Measurements from ENCODE around the gene MED26. TPM values are rescaled to one million over a fixed set of nuclear protein-coding genes. Genes with fewer than 3 reads are reported as not detected.

The MED26 gene
- total and polyA plus RNA-seq, 9 of the 15 experiments (the other 6 are each of a cell fraction or from before 2014, with no cell fraction given): 0.71 to 15.1 (median 6.2) TPM

DNA sequence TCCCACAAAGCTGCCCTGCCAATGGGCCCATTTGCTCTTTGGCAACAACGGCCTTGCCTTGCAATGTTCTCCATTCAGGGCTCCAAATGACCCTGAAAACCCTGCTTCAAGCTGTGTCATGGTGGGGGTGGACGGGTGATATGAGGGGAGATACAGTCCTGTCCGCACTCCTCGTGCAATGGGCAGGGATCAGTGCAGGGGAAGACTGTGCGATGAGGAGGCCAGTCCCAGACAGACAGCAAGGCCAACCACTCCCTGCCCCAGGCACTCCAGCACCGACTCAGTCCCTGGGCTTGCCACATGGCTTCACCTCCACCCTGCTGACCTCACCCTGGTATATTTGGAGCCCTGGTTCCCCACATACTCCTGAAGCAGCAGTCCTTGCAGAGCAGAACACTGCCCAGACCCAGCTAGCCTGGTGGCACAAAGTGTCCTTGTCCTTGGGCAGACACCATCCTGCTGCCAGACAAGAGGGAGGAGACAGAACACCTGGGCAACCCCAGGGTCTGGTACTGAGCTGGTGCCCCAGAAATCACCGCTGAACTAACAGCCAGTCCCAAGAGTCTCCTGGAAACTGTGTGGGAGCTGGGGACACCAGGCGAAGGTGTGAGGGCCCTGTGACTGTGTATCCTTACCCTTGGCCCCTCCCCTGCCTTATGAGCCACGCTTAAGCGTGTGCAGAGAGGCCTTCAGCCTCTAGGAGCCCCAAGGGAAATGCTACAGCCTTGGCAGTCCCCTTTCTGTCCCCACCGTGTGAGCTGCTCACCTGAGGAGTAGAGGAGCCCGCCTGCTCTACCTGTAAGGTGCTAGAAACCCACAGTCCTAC lies 46.6 kb downstream of the MED26 start (continued):
- peak; percentile 44; the same call in 1 of the 2 replicates for TF ChIP-seq CEBPB (tag; IDR thresholded peaks at IDR 0.05)
- TF ChIP-seq RBM25 (IDR thresholded peaks at IDR 0.05; ENCODE audit: low read depth, low read length, severe bottlenecking): no peak
- TF ChIP-seq ZNF253 (CRISPR knock-in tag; conservative IDR thresholded peaks at IDR 0.05): no peak
- no peak for TF ChIP-seq TEAD1 (CRISPR knock-in tag; IDR thresholded peaks at IDR 0.05)
- no peak for TF ChIP-seq BMI1 (IDR thresholded peaks at IDR 0.05; ENCODE audit: low read length)
- TF ChIP-seq ARID1B (IDR thresholded peaks at IDR 0.05): peak; percentile 59
- peak; percentile 76; the same call in 1 of the 2 replicates for TF ChIP-seq L3MBTL2 (IDR thresholded peaks at IDR 0.05)
- peak; percentile 65; the same call in 1 of the 2 replicates for TF ChIP-seq MYC (IDR thresholded peaks at IDR 0.05; ENCODE audit: low read depth, low read length)
- no peak for TF ChIP-seq MYC (CRISPR knock-in tag; IDR thresholded peaks at IDR 0.05; ENCODE audit: borderline replicate concordance, low read depth)
- no peak for TF ChIP-seq ZNF3 (CRISPR knock-in tag; IDR thresholded peaks at IDR 0.05)
- no peak for TF ChIP-seq GABPB2 (CRISPR knock-in tag; conservative IDR thresholded peaks at IDR 0.05)
- 0 out of 4 replicates have a peak, but pooled peaks of 1 of the 2 experiments have one; percentile 3 for TF ChIP-seq RCOR1 (IDR thresholded peaks at IDR 0.05; ENCODE audit: borderline replicate concordance in 1 of 2, low read depth in 2 of 2, low read length in 2 of 2)
- no peak for TF ChIP-seq HNRNPLL (IDR thresholded peaks at IDR 0.05; ENCODE audit: low read depth, low read length, poor library complexity, severe bottlenecking)
- TF ChIP-seq, protein P1, sequence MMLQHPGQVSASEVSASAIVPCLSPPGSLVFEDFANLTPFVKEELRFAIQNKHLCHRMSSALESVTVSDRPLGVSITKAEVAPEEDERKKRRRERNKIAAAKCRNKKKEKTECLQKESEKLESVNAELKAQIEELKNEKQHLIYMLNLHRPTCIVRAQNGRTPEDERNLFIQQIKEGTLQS (IDR thresholded peaks at IDR 0.05): 0 out of 2 replicates have a peak, but pooled peaks have one; percentile 10
- TF ChIP-seq, protein P1 (CRISPR knock-in tag; conservative IDR thresholded peaks at IDR 0.05): no peak
- TF ChIP-seq NR2C2 (CRISPR knock-in tag; IDR thresholded peaks at IDR 0.05): no peak
- TF ChIP-seq NR2C2 (tag; IDR thresholded peaks at IDR 0.05): peak; percentile 62
- peak; percentile 46 for TF ChIP-seq MEIS2 (IDR thresholded peaks at IDR 0.05; ENCODE audit: partially characterized antibody)
- TF ChIP-seq NFIC (IDR thresholded peaks at IDR 0.05): 0 out of 2 replicates have a peak, but pooled peaks have one; percentile 29
- peak; percentile 44; the same call in 1 of the 2 replicates for TF ChIP-seq MAFK (IDR thresholded peaks at IDR 0.05; ENCODE audit: low read length)
- TF ChIP-seq MAFF (IDR thresholded peaks at IDR 0.05; ENCODE audit: low read length): peak; percentile 69; the same call in 1 of the 2 replicates
- peak; percentile 54; the same call in 1 of the 2 replicates for TF ChIP-seq CXXC5 (CRISPR knock-in tag; IDR thresholded peaks at IDR 0.05)
- peak; percentile 92 for TF ChIP-seq NFE2 (IDR thresholded peaks at IDR 0.05; ENCODE audit: low read depth)
- TF ChIP-seq ZFP1 (CRISPR knock-in tag; IDR thresholded peaks at IDR 0.05): no peak
- TF ChIP-seq TBP (optimal IDR thresholded peaks at IDR 0.05; ENCODE audit: low read depth, low read length): peak; percentile 38
- TF ChIP-seq, protein P2, sequence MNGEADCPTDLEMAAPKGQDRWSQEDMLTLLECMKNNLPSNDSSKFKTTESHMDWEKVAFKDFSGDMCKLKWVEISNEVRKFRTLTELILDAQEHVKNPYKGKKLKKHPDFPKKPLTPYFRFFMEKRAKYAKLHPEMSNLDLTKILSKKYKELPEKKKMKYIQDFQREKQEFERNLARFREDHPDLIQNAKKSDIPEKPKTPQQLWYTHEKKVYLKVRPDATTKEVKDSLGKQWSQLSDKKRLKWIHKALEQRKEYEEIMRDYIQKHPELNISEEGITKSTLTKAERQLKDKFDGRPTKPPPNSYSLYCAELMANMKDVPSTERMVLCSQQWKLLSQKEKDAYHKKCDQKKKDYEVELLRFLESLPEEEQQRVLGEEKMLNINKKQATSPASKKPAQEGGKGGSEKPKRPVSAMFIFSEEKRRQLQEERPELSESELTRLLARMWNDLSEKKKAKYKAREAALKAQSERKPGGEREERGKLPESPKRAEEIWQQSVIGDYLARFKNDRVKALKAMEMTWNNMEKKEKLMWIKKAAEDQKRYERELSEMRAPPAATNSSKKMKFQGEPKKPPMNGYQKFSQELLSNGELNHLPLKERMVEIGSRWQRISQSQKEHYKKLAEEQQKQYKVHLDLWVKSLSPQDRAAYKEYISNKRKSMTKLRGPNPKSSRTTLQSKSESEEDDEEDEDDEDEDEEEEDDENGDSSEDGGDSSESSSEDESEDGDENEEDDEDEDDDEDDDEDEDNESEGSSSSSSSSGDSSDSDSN (IDR thresholded peaks at IDR 0.05; ENCODE audit: borderline replicate concordance in 1 of 2, low read depth in 2 of 2, low read length in 2 of 2): 0 out of 4 replicates have a peak, but pooled peaks of 1 of the 2 experiments have one; percentile 49

All from K562 (cell line).